GM18519 (cell line): ENCODE data around the gene SULT1A1.
"Not testable (repeated sequence)": the region's sequence is repeated elsewhere in the genome, so short reads cannot be mapped to it uniquely, and the experiment has no call there.

Source experiments
- ATAC-seq: cut with Tn5 transposase; IDR thresholded peaks from one replicate; pipeline ENCODE4 v1.9.1; 2021; ENCODE audit warnings: mild to moderate bottlenecking, moderate library complexity; ENCODE audit not compliant: unreplicated experiment, low FRiP score

The SULT1A1 gene

DNA sequence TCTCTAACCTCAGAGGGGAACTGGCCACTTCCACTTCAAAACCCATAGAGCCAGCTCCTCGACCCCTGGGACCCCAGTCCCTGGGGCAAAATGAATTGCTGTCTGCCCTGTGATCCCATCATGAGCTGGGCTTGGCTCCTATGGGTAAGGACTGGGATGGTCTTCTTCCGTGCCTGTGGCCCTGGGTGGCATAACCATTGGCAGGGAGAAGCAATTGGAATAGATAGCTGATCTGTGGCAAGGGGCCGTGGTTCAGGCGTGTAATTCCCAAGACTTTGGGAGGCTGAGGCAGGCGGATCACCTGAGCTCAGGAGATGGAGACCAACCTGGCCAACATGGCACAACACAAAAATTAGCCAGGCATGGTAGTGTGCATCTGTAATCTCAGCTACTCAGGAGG lies 17.3 kb downstream of the SULT1A1 start:
- ATAC-seq = no peak

GRCh38 chr16:28591355-28591754 lies 18.5 kb downstream of the SULT1A1 start:
- no peak for ATAC-seq

- no peak for ATAC-seq
These were observed 19.2 kb downstream of the SULT1A1 start for GRCh38 chr16:28590384-28591340.

GRCh38 chr16:28589930-28590329 lies 19.9 kb downstream of the SULT1A1 start:
- no peak for ATAC-seq

DNA sequence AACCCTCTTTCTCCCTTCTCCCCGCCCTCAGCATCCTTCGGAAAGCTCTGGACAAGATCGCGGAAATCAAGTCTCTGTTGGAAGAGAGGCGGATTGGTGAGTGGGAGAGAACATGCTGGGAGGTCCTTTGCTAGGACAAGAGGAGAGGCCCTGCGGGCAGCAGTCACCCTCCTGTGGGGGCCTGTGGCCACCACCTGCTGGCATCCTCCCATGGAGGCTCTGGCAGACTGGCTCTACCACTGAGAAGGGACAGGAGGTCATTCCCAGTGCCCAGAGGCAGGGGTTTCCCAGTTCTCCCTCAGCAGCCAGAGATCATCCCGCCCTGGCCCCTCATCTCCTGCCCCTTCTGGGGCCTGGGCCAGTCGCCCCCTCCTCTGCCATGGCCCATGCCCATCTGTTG lies 20.8 kb downstream of the SULT1A1 start:
- no peak for ATAC-seq

- no peak for ATAC-seq
These were observed 22.5 kb downstream of the SULT1A1 start for GRCh38 chr16:28587386-28587785.

DNA sequence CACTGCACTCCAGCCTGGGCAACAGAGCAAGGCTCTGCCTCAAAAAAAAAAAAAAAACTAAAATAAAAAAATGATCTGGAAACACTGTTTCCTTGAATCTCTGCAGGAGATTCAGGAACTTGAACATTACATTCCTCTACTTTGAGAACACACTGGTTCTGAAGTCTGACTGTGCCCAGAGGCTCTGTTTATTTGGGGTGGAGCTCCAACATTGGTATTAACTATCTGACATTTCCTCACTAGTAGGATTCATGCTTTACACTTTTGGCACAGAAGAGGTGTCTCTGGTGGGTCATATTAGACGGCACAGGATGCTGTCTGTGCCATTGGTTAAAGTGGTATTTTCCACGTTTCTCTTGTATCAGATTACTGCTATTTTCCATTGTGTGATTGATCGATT lies 23.4 kb downstream of the SULT1A1 start:
- ATAC-seq = no peak

GRCh38 chr16:28585674-28586073 lies 24.2 kb downstream of the SULT1A1 start:
- ATAC-seq = no peak

DNA sequence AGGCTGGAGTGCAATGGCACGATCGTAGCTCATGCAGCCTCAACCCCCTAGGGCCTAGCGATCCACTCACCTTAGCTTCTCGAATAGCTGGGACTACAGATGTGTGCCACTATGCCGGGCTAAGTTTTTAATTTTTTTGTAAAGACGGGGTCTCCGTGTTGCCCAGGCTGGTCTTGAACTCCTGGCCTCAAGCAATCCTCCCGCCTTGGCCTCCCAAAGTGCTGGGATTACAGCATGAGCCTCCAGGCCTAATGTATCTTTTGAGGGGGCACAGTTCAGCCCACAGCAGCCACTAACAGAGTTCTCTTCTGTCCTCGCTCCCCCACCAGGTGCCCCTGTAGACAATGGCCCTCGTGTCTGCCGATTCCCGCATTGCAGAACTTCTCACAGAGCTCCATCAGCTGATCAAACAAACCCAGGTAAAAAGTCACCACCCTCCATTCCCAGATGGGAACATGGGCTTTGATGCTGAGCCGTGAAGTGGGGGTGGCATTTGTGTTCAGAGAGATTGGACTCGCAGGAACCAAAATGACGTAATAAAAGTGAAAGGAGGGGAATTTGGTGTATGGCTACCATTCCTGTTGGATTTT lies 29.0 kb downstream of the SULT1A1 start:
- no peak for ATAC-seq

- no peak for ATAC-seq
These were observed 34.3 kb downstream of the SULT1A1 start for GRCh38 chr16:28575446-28576109.

DNA sequence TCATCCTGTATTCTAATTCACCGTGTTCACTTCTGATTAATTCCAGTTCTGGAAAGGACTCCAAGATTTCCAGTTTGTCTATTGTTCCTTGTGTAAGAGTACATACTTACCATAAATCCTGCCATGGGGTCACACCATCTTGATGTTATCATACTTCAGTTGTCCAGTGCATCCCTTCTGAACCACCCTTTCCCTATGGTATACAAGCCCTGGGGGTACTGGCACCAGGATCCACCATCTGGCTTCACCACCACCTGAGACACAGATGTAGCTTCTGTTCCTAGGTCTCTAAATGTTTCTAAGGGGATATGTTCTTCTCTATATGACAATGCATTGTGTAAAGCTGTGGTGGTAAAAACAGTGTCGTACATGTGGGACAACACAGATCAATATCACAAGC lies 34.9 kb downstream of the SULT1A1 start:
- ATAC-seq = no peak

DNA sequence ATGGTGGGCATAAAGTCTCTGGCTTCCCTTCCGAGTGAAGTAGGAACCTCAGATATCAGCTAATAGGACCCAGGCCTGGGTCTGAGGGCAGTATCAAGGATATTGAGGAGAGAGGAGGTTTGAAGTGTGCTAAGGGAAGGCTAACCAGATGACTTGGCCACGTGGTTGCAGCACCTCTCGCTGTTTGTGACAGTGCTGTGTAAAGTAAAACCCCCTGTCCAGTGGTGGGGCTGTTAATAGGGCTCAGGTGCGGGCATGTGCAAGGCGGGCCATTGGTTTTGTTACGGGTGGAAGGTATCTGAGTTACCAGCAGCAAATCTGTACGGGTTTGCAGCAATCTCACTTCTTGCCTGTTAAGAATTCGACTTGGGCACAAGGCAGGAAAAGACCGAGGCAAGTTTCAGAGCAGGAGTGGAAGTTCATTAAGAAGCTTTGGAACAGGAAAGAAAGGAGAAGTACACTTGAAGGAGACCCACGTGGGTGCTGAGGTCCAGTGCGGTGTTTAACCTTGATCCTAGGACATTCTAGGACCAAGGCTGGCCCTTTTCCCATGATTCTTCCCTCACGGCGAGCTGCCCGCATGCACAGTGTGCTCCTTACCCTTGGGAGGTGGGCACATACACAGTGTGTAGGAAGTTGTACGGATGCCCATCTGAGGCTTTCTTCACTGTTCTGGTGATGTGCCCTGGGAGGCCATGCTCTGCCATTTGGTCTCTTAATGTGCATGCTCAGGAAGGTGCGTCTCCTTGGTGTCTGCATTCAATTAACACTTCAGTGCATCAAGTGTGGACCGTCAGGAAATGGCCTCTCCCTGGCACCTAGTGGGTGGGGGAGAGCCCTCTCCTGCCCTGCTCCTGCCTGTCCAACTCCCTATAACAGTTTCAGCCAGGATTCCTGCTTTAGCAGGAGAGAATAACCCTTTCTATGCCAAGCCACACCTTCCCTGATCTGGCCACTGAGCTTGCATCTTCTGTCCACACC lies 35.8 kb downstream of the SULT1A1 start:
- no peak for ATAC-seq

- no peak for ATAC-seq
These were observed 36.9 kb downstream of the SULT1A1 start for GRCh38 chr16:28572696-28573510.

DNA sequence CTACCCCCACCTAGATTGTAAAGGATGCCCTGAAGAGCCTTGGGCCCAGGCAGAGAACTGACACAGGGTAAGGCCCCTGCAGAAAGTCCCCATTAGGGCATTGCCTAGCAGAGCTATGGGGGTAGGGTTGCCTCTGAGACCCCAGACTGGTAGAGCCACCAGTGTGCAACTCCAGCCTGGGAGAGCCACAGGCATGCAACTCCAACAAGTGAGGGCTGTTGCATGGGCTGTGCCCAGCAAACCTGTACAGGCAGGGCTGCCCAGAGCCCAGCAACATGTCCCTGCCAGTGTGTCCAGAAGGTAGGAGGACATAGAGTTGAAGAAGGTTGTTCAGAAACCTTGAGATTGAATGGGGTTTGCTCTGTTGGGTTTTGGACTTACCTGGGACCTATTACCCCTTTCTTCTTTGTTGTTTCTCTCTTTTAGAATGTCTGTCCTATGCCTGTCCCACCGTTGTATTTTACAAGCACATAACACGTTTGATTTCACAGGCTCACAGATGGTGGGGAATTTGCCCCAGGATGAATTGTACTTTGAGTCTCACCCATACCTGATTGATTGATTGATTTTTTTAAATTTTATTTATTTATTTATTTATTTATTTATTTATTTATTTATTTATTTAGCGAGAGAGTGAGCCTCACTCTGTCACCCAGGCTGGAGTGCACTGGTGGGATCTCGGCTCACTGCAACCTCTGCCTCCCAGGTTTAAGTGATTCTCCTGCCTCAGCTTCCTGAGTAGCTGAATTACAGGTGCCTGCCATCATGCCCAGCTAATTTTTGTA lies 39.7 kb downstream of the SULT1A1 start:
- ATAC-seq = no peak

DNA sequence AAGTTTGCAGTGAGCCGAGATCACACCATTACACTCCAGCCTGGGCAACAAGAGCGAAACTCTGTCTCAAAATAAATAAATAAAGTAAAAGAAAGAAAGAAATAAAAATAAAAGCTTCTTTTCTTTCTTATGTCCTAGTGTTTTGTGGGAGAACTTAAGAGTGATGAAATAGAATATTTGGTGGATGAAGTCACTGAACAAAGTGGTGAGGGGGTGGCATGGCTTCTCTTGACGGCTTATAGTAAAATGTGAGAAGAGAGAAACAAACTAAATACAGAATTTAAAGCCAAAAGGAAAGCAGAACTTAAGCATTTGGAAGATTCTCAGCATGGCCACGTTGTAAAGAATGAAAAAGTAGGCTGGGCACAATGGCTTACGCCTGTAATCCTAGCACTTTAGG lies 40.8 kb downstream of the SULT1A1 start:
- ATAC-seq = no peak

GRCh38 chr16:28567292-28567691 lies 42.6 kb downstream of the SULT1A1 start:
- no peak for ATAC-seq

GRCh38 chr16:28566233-28566925 lies 43.5 kb downstream of the SULT1A1 start:
- not testable (repeated sequence) for ATAC-seq

DNA sequence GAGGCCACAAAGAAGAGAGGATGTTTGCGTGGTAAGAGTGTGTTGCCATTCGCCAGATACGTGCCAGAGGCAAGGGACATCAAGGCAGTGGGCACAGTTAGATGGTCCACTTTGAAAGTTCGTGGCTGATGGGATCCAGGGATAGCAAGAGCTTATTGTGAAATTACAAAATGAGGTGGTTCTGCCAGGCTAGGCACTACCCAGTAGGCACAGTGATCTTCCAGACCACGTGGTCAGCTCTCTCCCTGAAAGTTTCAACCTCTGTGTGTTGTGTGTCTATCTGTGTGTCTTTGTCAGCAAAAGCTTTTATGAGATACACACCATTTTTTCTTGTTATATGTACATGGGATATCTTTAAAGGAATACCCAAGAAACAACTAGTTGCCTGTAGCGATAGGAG lies 46.6 kb downstream of the SULT1A1 start:
- no peak for ATAC-seq
